ENCODE data around the gene CHMP5. TPM values are rescaled to one million over a fixed set of nuclear protein-coding genes. Genes with fewer than 3 reads are reported as not detected.

Gene CHMP5
- total RNA-seq, 1 experiment from 2014 or later = 47.6 TPM

DNA sequence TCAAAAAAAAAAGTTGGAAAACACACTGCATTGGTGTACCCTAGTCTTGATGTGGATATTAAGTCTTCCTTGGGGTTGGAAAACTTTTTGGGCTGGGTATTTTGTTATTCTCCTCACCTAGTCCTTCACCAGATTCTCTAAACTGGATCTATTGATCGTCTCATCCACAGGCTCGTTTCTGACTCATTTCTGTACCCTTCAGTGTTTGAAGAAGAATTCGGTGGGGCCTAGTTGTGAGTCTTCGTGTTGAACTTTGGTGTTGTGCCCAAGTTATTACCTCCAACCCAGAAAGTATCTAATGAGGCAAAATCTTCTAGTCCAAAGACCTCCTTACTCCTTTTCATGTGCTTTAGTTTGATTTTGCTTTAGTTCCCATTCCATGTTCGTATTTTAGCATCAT lies 27.1 kb downstream of the CHMP5 start:
- Histone ChIP-seq H3K23me2 (ENCODE audit: insufficient read length, low read depth, low read length, poor library complexity, severe bottlenecking) (no peaks in the 10 kb centered on the region), H4K5ac (ENCODE audit: insufficient read length, low read depth, low read length) (no peak overlapping the region), H3K27ac (ENCODE audit: insufficient read length, low read depth, low read length) (no peak overlapping the region), H2BK20ac (ENCODE audit: low read depth, low read length, poor library complexity, severe bottlenecking) (no peak overlapping the region), H4K20me1 (ENCODE audit: control insufficient read depth, insufficient read depth, insufficient read length) (no peaks in the 10 kb centered on the region), H4K8ac (replicated peaks; ENCODE audit: insufficient read length, low read depth, low read length) (no peak overlapping the region), H3K18ac (ENCODE audit: insufficient read length, low read depth, low read length) (no peak overlapping the region), H3K4me2 (ENCODE audit: insufficient read depth, insufficient read length, low read length) (no peak overlapping the region), H2BK120ac (ENCODE audit: low read depth, low read length, poor library complexity, severe bottlenecking) (no peak overlapping the region), H4K91ac (ENCODE audit: insufficient read length, low read depth, low read length) (no peak overlapping the region), H3K9me3 (ENCODE audit: control insufficient read depth, low read depth, low read length) (no peaks in the 10 kb centered on the region), H3K4ac (ENCODE audit: low read depth, low read length) (no peak overlapping the region), H2AK5ac (ENCODE audit: insufficient read length, low read length) (no peak overlapping the region), H2BK12ac (ENCODE audit: insufficient read length, low read depth, low read length) (no peak overlapping the region), H3K9ac (ENCODE audit: extremely low read depth, insufficient read length, low read length) (no peak overlapping the region), H3K23ac (ENCODE audit: insufficient read length, low read depth, low read length) (no peak overlapping the region), H2BK15ac (ENCODE audit: low read depth, low read length) (no peak overlapping the region), H3K56ac (ENCODE audit: insufficient read length, low read depth, low read length) (no peak overlapping the region), H3K79me2 (ENCODE audit: insufficient read depth, low read length) (peaks cover 15% of the 10 kb centered on the region; the same call in 1 of the 2 replicates), H2AFZ (ENCODE audit: low read length) (no peak overlapping the region), H3K14ac (ENCODE audit: insufficient read depth, low read length) (no peak overlapping the region), H2BK5ac (ENCODE audit: insufficient read length, low read length) (no peak overlapping the region), H3K4me1 (ENCODE audit: insufficient read depth, low read length) (0 out of 2 replicates have a peak, but pooled peaks cover 2% of the 10 kb centered on the region), H3T11ph (ENCODE audit: low read length) (no peak overlapping the region), H3K27me3 (ENCODE audit: insufficient read depth, low read length) (no peaks in the 10 kb centered on the region), H3K79me1 (ENCODE audit: insufficient read depth, low read depth, low read length, poor library complexity, severe bottlenecking) (peaks cover 7% of the 10 kb centered on the region)
- DNase-seq = no peak
- Mint-ChIP-seq H3K36me3 (ENCODE audit: insufficient read depth in 1 of 3, low read depth in 3 of 3) (peaks cover 13 to 39% (median 37%) of the 10 kb centered on the region in 3 experiments; a peak in 6 of 7 replicates), H3K4me1 (peaks cover 11 to 15% of the 10 kb centered on the region in 2 experiments), H3K4me3 (peak overlapping the region; percentile 96 to 99), H3K9me3 (peaks cover 0 to 2% of the 10 kb centered on the region in 2 experiments; a peak in 2 of 5 replicates), H3K27me3 (ENCODE audit: low read depth) (no peaks in the 10 kb centered on the region), H3K27ac (no peak overlapping the region)
- no peak for TF ChIP-seq CTCF (conservative IDR thresholded peaks at IDR 0.05)
- WGBS (ENCODE audit: extremely low coverage, insufficient read length, low lambda C conversion rate) = no CpG with 5 or more reads among the region's 5 CpGs

Measured in H9 (cell line).